ENCODE results near the gene IRX5. TPM values are rescaled to one million over a fixed set of nuclear protein-coding genes. Genes with fewer than 3 reads are reported as not detected.

The IRX5 gene
- total RNA-seq, 3 donors from 2014 or later (not counting 1 experiment from before 2014, with no cell fraction given) = not detected

- Mint-ChIP-seq H3K27ac (no peak overlapping the region), H3K27me3 (ENCODE audit: low read depth in 2 of 2) (peaks cover 49 to 81% of the 10 kb centered on the region in 2 donors), H3K36me3 (no peaks in the 10 kb centered on the region), H3K9me3 (no peaks in the 10 kb centered on the region), H3K4me1 (no peaks in the 10 kb centered on the region), H3K4me3 (no peak overlapping the region)
- 16% methylated on average over 38 of the region's 38 CpGs for WGBS (ENCODE audit: insufficient coverage)
- no peak for TF ChIP-seq CTCF (IDR thresholded peaks at IDR 0.05)
- peaks cover 54% of the 10 kb centered on the region for H3K27me3 ChIP-seq (ENCODE audit: control insufficient read depth, insufficient read depth, low read length)
- H3K36me3 ChIP-seq (ENCODE audit: control insufficient read depth, insufficient read depth, low read length) = no peaks in the 10 kb centered on the region
- intact Hi-C loops (cut with micrococcal nuclease) = no loop called here
- DNase-seq (no peak), ATAC-seq (no peak)
- peaks cover 18% of the 10 kb centered on the region for H3K4me1 ChIP-seq (ENCODE audit: control insufficient read depth, insufficient read depth, low read length)
- H3K27ac ChIP-seq (ENCODE audit: low read length) = no peak overlapping the region
- H3K4me3 ChIP-seq (ENCODE audit: low read length) = no peak overlapping the region
- H3K9me3 ChIP-seq (ENCODE audit: control insufficient read depth, insufficient read depth, low read length) = no peaks in the 10 kb centered on the region
These were observed 9.0 kb downstream of the IRX5 start for GRCh38 chr16:54939510-54940278.

GRCh38 chr16:54940279-54940604, 9.6 kb downstream of the IRX5 start:
- H3K27me3 Mint-ChIP-seq (ENCODE audit: low read depth in 2 of 2) = peaks cover 48 to 76% of the 10 kb centered on the region in 2 donors
- H3K36me3 Mint-ChIP-seq = no peaks in the 10 kb centered on the region
- H3K4me1 Mint-ChIP-seq = no peaks in the 10 kb centered on the region
- no peak overlapping the region for H3K4me3 ChIP-seq (ENCODE audit: low read length)
- no peak overlapping the region for H3K4me3 Mint-ChIP-seq
- intact Hi-C loops (cut with micrococcal nuclease) = no loop called here
- peaks cover 18% of the 10 kb centered on the region for H3K4me1 ChIP-seq (ENCODE audit: control insufficient read depth, insufficient read depth, low read length)
- no peak for ATAC-seq
- no peaks in the 10 kb centered on the region for H3K36me3 ChIP-seq (ENCODE audit: control insufficient read depth, insufficient read depth, low read length)
- no peak for TF ChIP-seq CTCF (IDR thresholded peaks at IDR 0.05)
- H3K9me3 ChIP-seq (ENCODE audit: control insufficient read depth, insufficient read depth, low read length) = no peaks in the 10 kb centered on the region
- no peak overlapping the region for H3K27ac Mint-ChIP-seq
- 43% methylated on average over 4 of the region's 4 CpGs for WGBS (ENCODE audit: insufficient coverage)
- peaks cover 49% of the 10 kb centered on the region for H3K27me3 ChIP-seq (ENCODE audit: control insufficient read depth, insufficient read depth, low read length)
- DNase-seq = no peak
- no peak overlapping the region for H3K27ac ChIP-seq (ENCODE audit: low read length)
- H3K9me3 Mint-ChIP-seq = no peaks in the 10 kb centered on the region

DNA sequence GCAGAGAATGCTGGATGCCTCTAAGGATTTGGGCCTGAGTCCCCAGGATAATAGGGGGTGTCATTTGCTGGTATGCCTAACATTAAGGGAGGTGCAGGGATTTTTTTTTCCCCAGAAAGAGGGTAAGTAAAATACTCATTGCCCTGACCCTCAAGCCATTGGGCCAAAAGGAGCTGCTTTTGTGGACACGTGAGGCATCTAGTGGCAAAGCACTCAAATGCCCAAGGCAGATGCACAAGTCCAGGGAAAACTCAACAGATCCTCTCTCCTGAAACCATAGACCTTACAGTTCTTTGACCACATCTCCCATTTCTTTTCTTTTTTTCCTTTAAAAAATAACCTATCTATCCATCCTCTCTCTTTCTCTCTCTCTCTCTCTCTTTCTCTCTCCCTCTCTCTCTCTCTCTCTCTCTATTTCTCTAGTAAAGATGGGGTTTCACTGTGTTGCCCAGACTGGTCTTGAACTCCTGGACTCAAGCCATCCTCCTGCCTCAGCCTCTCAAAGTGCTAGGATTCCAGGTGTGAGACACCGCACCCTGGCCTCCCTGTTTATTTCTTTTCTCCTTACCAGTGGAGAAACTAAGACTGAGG, 11.8 kb downstream of the IRX5 start:
- H3K27me3 ChIP-seq (ENCODE audit: control insufficient read depth, insufficient read depth, low read length) = peaks cover 27% of the 10 kb centered on the region
- no peak for ATAC-seq

More for the DNA sequence above, 11.8 kb downstream of the IRX5 start:
- H3K4me3 Mint-ChIP-seq = no peak overlapping the region
- peaks cover 47 to 70% of the 10 kb centered on the region in 2 donors for H3K27me3 Mint-ChIP-seq (ENCODE audit: low read depth in 2 of 2)
- intact Hi-C loops (cut with micrococcal nuclease) = no loop called here
- no peak overlapping the region for H3K27ac Mint-ChIP-seq
- Histone ChIP-seq H3K27ac (ENCODE audit: low read length) (no peak overlapping the region), H3K4me3 (ENCODE audit: low read length) (no peak overlapping the region), H3K4me1 (ENCODE audit: control insufficient read depth, insufficient read depth, low read length) (peaks cover 6% of the 10 kb centered on the region), H3K9me3 (ENCODE audit: control insufficient read depth, insufficient read depth, low read length) (no peaks in the 10 kb centered on the region), H3K36me3 (ENCODE audit: control insufficient read depth, insufficient read depth, low read length) (no peaks in the 10 kb centered on the region)
- WGBS (ENCODE audit: insufficient coverage) = 70% methylated on average over 1 of the region's 2 CpGs
- no peak for DNase-seq
- no peak for TF ChIP-seq CTCF (IDR thresholded peaks at IDR 0.05)
- H3K9me3 Mint-ChIP-seq = no peaks in the 10 kb centered on the region
- H3K4me1 Mint-ChIP-seq = no peaks in the 10 kb centered on the region
- H3K36me3 Mint-ChIP-seq = no peaks in the 10 kb centered on the region
